ENCODE measurements around the gene MTUS2. TPM values are rescaled to one million over a fixed set of nuclear protein-coding genes. Genes with fewer than 3 reads are reported as not detected.

Gene MTUS2
- total and polyA plus RNA-seq, 9 of the 15 experiments (the other 6 are each of a cell fraction or from before 2014, with no cell fraction given): 0.01 to 0.28 (median 0.06) TPM; not detected in 1

DNA sequence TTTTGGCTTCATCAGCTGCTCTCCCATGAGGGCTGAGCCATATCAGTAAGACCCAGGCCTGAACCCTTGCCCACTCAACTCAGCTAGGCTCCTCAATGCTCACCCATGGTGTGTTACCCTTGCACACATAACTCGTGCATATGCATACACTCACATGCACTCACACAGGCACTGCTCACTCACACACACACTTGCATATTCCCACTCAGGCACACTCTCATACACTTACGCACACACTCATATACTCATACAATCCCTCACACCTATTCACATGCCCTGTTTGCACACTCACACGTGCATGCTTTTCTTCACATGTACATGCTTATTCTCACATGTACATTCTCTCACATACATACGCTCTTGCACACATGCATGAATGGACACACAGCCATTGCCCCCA is 681.5 kb downstream of the MTUS2 start:
- H3K36me3 ChIP-seq (ENCODE audit: control insufficient read depth, insufficient read depth, low read length): no peaks in the 10 kb centered on the region
- H3K27ac ChIP-seq (ENCODE audit: extremely low read depth, low read depth, low read length): no peak overlapping the region
- no peaks in the 10 kb centered on the region for H3K79me2 ChIP-seq (ENCODE audit: control insufficient read depth, insufficient read depth, low read length)
- FAIRE-seq (no peak), ATAC-seq (no peak), DNase-seq (ENCODE audit: extremely low read depth in 1 of 4, low spot score in 3 of 4) (no peak)
- ChIA-PET CTCF (ENCODE audit: low intra/inter-chr PET ratio) (no interaction called here), POLR2A (interaction anchor here (0.7 kb wide), 1 partner anchor 16 kb away, joined by 3 read pairs; no protein-coding TSS in a partner anchor)
- H2AFZ ChIP-seq (ENCODE audit: low read depth, low read length): no peak overlapping the region
- H3K4me1 ChIP-seq (replicated peaks in 1 of 2; ENCODE audit: control insufficient read depth in 2 of 2, insufficient read depth in 2 of 2, low read length in 2 of 2): peaks cover 0 to 4% of the 10 kb centered on the region in 2 experiments; a peak in 1 of 5 replicates
- no peak overlapping the region for H3K4me2 ChIP-seq (ENCODE audit: insufficient read depth, low read length)
- no peak overlapping the region for H3K4me3 ChIP-seq
- no peak overlapping the region for H3K9ac ChIP-seq (ENCODE audit: insufficient read depth in 1 of 2, low read depth in 2 of 2, low read length in 2 of 2)
- no TSS peak for BruUV-seq (replicated peaks)
- intact Hi-C loops (cut with micrococcal nuclease) (no loop called here), in situ Hi-C loops (cut with MboI) (no loop called here)
- H3K9me1 ChIP-seq (ENCODE audit: control insufficient read depth, insufficient read depth, low read length): no peaks in the 10 kb centered on the region
- H3K9me3 ChIP-seq (replicated peaks; ENCODE audit: control insufficient read depth, insufficient read depth, low read depth, low read length): no peaks in the 10 kb centered on the region
- peaks cover 2 to 64% of the 10 kb centered on the region in 2 experiments; a peak in 3 of 5 replicates for H3K27me3 ChIP-seq (ENCODE audit: control insufficient read depth in 2 of 2, insufficient read depth in 2 of 2, low read length in 2 of 2)
- 0% methylated on average over 4 of the region's 4 CpGs for WGBS (ENCODE audit: insufficient coverage, low coverage, missing lambda C conversion rate)
- H4K20me1 ChIP-seq (replicated peaks; ENCODE audit: control insufficient read depth, insufficient read depth, low read length): no peaks in the 10 kb centered on the region
- no peak for TF ChIP-seq TFAM (CRISPR knock-in tag; conservative IDR thresholded peaks at IDR 0.05)
- TF ChIP-seq, protein P1, sequence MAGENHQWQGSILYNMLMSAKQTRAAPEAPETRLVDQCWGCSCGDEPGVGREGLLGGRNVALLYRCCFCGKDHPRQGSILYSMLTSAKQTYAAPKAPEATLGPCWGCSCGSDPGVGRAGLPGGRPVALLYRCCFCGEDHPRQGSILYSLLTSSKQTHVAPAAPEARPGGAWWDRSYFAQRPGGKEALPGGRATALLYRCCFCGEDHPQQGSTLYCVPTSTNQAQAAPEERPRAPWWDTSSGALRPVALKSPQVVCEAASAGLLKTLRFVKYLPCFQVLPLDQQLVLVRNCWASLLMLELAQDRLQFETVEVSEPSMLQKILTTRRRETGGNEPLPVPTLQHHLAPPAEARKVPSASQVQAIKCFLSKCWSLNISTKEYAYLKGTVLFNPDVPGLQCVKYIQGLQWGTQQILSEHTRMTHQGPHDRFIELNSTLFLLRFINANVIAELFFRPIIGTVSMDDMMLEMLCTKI (IDR thresholded peaks at IDR 0.05; ENCODE audit: partially characterized antibody): no peak
- TF ChIP-seq RBBP5 (IDR thresholded peaks at IDR 0.05; ENCODE audit: borderline replicate concordance, insufficient read depth, low read length, poor library complexity, severe bottlenecking): no peak
- TF ChIP-seq, protein P2, sequence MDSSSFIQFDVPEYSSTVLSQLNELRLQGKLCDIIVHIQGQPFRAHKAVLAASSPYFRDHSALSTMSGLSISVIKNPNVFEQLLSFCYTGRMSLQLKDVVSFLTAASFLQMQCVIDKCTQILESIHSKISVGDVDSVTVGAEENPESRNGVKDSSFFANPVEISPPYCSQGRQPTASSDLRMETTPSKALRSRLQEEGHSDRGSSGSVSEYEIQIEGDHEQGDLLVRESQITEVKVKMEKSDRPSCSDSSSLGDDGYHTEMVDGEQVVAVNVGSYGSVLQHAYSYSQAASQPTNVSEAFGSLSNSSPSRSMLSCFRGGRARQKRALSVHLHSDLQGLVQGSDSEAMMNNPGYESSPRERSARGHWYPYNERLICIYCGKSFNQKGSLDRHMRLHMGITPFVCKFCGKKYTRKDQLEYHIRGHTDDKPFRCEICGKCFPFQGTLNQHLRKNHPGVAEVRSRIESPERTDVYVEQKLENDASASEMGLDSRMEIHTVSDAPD (CRISPR knock-in tag; IDR thresholded peaks at IDR 0.05): no peak
- TF ChIP-seq ZNF354B (CRISPR knock-in tag; IDR thresholded peaks at IDR 0.05): no peak
- TF ChIP-seq, protein P3, sequence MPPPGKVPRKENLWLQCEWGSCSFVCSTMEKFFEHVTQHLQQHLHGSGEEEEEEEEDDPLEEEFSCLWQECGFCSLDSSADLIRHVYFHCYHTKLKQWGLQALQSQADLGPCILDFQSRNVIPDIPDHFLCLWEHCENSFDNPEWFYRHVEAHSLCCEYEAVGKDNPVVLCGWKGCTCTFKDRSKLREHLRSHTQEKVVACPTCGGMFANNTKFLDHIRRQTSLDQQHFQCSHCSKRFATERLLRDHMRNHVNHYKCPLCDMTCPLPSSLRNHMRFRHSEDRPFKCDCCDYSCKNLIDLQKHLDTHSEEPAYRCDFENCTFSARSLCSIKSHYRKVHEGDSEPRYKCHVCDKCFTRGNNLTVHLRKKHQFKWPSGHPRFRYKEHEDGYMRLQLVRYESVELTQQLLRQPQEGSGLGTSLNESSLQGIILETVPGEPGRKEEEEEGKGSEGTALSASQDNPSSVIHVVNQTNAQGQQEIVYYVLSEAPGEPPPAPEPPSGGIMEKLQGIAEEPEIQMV (tag; conservative IDR thresholded peaks at IDR 0.05; ENCODE audit: low read depth): no peak
- TF ChIP-seq, protein P4, sequence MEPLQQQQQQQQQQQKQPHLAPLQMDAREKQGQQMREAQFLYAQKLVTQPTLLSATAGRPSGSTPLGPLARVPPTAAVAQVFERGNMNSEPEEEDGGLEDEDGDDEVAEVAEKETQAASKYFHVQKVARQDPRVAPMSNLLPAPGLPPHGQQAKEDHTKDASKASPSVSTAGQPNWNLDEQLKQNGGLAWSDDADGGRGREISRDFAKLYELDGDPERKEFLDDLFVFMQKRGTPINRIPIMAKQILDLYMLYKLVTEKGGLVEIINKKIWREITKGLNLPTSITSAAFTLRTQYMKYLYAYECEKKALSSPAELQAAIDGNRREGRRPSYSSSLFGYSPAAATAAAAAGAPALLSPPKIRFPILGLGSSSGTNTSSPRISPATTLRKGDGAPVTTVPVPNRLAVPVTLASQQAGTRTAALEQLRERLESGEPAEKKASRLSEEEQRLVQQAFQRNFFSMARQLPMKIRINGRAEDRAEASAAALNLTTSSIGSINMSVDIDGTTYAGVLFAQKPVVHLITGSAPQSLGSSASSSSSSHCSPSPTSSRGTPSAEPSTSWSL (CRISPR knock-in tag; IDR thresholded peaks at IDR 0.05; ENCODE audit: borderline replicate concordance): no peak
- TF ChIP-seq CCNT2 (IDR thresholded peaks at IDR 0.05; ENCODE audit: borderline replicate concordance, extremely low read depth, insufficient read length, low read depth, low read length): no peak
- no peak for TF ChIP-seq ZBTB1 (CRISPR knock-in tag; IDR thresholded peaks at IDR 0.05; ENCODE audit: borderline replicate concordance, low read depth)
- TF ChIP-seq BDP1 (IDR thresholded peaks at IDR 0.05; ENCODE audit: insufficient read depth, insufficient read length): no peak
- no peak for TF ChIP-seq EHMT2 (IDR thresholded peaks at IDR 0.05)
- TF ChIP-seq POLR2B (IDR thresholded peaks at IDR 0.05; ENCODE audit: low read depth, partially characterized antibody): no peak
- TF ChIP-seq NCOA2 (IDR thresholded peaks at IDR 0.05; ENCODE audit: partially characterized antibody in 2 of 2): no peak
- TF ChIP-seq DMBX1 (CRISPR knock-in tag; IDR thresholded peaks at IDR 0.05; ENCODE audit: borderline replicate concordance): no peak
- no peak for TF ChIP-seq RUNX1 (IDR thresholded peaks at IDR 0.05; ENCODE audit: low read depth)

Data from K562 (cell line).